ENCODE data around the gene NKX6-2.
"Not testable (repeated sequence)": the region's sequence is repeated elsewhere in the genome, so short reads cannot be mapped to it uniquely, and the experiment has no call there.

Gene NKX6-2

DNA sequence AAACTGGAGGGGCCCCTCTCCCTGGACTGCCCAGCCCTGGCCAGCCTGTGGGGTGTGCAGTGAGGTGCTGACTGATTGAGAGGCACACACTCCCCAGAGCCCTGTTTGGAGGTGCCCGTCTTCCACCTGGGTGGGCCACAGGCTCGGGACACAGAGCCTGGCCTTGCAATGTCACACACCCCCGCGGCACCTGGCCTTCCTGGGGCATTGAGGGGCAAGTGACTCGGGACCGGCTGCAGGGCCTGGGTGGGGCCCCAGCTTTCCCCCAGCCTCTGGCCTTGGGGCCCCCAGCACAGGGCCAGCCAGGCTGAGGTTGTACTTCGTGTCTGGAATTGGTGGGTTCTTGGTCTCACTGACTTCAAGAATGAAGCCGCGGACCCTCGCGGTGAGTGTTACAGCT is 13.9 kb upstream of the NKX6-2 start:
- ChIA-PET POLR2A (no interaction called here), CTCF (no interaction called here)
- no peak for DNase-seq (ENCODE audit: extremely low spot score)
- TF ChIP-seq LEF1 (IDR thresholded peaks at IDR 0.05; ENCODE audit: borderline replicate concordance) (no peak), BHLHE40 (IDR thresholded peaks at IDR 0.05; ENCODE audit: borderline replicate concordance) (no peak), FOXM1 (IDR thresholded peaks at IDR 0.05; ENCODE audit: borderline replicate concordance) (no peak), ZNF384 (IDR thresholded peaks at IDR 0.05) (no peak)
- TF ChIP-seq, protein P1, sequence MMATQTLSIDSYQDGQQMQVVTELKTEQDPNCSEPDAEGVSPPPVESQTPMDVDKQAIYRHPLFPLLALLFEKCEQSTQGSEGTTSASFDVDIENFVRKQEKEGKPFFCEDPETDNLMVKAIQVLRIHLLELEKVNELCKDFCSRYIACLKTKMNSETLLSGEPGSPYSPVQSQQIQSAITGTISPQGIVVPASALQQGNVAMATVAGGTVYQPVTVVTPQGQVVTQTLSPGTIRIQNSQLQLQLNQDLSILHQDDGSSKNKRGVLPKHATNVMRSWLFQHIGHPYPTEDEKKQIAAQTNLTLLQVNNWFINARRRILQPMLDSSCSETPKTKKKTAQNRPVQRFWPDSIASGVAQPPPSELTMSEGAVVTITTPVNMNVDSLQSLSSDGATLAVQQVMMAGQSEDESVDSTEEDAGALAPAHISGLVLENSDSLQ (IDR thresholded peaks at IDR 0.05): no peak

DNA sequence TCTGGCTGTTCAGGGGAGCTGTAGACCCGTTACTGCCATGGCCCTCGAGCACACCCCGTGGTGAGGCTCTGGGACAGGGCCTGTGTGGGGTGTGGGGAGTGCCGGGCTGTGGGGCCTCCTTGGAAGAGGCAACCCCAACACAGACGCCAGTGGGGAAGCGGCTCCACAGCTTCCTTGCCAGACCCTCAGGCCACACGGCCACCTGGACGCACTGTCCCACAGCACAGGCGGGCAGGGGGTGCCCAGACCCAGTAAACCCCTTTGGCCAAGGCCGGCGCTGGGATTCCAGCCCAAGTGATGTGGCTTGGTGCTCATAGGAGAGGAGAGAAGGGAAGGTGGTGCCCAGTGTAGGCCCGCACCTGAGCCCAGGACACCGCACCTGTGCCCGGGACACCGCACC is 12.9 kb upstream of the NKX6-2 start:
- ChIA-PET CTCF (no interaction called here), POLR2A (no interaction called here)
- DNase-seq (ENCODE audit: extremely low spot score): no peak
- TF ChIP-seq FOXK2 (IDR thresholded peaks at IDR 0.05) (no peak), CTBP1 (IDR thresholded peaks at IDR 0.05; ENCODE audit: borderline replicate concordance) (no peak), SUZ12 (IDR thresholded peaks at IDR 0.05) (no peak)

DNA sequence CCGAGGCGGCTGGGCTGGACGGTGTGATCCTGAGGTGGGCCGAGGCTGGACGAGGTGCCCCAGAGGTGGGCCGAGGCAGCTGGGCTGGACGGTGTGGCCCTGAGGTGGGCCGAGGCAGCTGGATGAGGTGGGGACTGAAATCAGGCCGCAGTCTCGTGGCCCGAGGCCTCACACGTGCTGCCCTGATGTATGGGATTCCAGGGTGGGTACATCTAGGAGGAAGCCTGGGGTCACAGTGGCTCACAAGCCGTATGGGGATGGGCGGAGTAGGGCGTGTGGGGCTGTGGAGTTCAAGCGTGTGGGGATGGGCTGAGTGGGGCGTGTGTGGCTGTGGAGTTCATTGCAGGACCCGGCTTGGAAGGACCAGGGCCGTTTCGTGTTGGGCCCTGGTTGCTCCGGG is 12.5 kb upstream of the NKX6-2 start:
- ChIA-PET POLR2A (no interaction called here), CTCF (no interaction called here)

DNA sequence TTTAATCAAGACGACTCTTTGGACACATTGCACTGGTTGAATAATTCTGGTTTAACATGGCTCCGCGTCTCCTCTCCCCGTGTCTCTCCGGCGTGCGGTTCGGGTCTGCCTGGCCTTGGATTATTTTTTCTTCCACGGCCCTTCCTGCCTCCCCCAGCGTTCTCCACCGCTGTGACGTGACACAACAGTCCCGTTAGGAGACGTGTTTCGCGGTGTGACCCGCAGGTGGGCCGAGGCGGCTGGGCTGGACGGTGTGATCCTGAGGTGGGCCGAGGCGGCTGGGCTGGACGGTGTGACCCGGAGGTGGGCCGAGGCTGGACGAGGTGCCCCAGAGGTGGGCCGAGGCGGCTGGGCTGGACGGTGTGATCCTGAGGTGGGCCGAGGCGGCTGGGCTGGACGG is 12.0 kb upstream of the NKX6-2 start:
- DNase-seq (ENCODE audit: extremely low spot score); POLR2A ChIA-PET: not testable (repeated sequence)
- CTCF ChIA-PET: interaction anchor here (1.2 kb wide), 1 partner anchor 144 kb away, joined by 3 read pairs; no protein-coding TSS in a partner anchor

More for the DNA sequence above, 12.5 kb upstream of the NKX6-2 start:
- TF ChIP-seq FOXM1 (IDR thresholded peaks at IDR 0.05; ENCODE audit: borderline replicate concordance) (no peak), ELF4 (IDR thresholded peaks at IDR 0.05) (no peak), HDGF (IDR thresholded peaks at IDR 0.05; ENCODE audit: borderline replicate concordance) (no peak), SUZ12 (IDR thresholded peaks at IDR 0.05) (no peak), TARDBP (IDR thresholded peaks at IDR 0.05) (no peak), FOXA1 (IDR thresholded peaks at IDR 0.05) (no peak), BHLHE40 (IDR thresholded peaks at IDR 0.05; ENCODE audit: borderline replicate concordance) (no peak), CTBP1 (IDR thresholded peaks at IDR 0.05; ENCODE audit: borderline replicate concordance) (no peak), SP1 (IDR thresholded peaks at IDR 0.05) (no peak), NFRKB (IDR thresholded peaks at IDR 0.05) (no peak), L3MBTL2 (conservative IDR thresholded peaks at IDR 0.05) (no peak), ARNT (IDR thresholded peaks at IDR 0.05) (no peak), LEF1 (IDR thresholded peaks at IDR 0.05; ENCODE audit: borderline replicate concordance) (no peak), ZNF384 (IDR thresholded peaks at IDR 0.05) (no peak), FOXK2 (IDR thresholded peaks at IDR 0.05) (no peak)
- TF ChIP-seq, protein P1 (IDR thresholded peaks at IDR 0.05): no peak
- no peak for DNase-seq (ENCODE audit: extremely low spot score)

DNA sequence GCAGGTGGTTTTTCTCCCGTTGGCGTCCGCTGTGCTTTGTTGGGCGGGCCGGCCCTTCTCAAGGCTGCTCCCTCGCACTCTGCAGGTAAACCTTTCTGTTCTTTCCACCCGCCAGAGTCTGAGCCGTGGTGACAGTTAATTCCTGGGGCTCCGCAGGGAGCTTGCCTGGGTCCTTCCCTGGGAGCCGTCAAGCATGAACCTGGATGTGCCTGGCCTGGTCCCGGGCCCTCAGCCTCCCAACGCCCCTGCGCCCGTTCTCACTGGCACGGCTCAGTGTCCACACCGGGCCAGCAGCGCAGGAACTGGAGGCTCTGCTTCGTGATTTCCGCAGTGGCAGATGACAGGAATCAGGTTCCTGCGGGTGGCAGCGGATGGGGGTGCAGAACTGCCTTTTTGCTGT is 10.9 kb upstream of the NKX6-2 start:
- POLR2A ChIA-PET: interaction anchor here (1.0 kb wide), 1 partner anchor 93 kb away, joined by 3 read pairs; no protein-coding TSS in a partner anchor

DNA sequence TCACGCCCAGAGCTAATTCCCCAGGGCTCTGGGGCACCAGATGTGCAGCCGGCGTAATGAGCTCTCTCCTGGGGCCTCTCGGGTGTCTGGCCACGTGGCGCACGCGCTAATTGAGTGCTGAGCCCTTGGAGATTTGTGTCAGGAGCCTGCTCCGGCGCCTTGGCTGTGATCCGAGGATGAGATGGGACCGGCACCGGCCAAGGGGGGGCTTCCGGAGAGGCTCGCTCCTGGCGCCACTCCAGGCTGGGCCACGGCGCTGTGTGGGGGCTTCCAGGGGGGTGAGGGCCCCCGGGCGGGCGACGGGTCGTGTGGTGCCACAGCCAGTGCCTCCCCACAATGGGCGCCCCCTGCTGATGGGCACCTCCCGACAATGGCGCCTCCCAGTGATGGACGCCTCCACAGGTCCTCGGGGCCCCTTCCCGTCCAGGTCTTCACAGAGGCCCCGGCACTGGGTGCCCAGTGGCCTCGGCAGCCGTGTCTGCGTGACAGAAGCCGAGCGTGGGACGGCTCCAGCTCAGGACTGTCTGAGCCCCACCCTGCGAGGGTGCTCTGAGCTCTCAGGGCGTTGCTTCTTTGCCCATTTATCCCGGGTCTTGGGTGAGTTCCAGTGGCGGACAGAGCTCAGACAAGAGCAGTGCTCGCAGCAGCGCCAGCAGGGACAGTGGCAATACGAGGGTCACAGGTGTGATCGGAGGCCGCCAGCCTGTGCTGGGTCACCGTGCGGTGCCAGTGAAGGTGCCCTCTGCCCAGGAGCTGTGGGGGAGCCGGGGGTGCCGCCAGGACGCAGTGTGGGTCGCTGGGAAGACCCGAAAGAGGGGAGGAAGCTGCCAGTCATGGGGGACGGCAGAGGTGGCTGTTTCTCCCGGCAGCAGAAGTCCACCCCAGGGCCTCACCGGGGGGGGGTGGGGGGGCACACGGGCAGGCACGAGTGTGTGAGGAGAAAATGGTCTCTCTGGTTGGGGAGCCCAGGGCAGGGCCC is 8.2 kb upstream of the NKX6-2 start:
- CTCF ChIA-PET: interaction anchor here (0.6 kb wide), 1 partner anchor 109 kb away, joined by 3 read pairs; no protein-coding TSS in a partner anchor
- POLR2A ChIA-PET: no interaction called here
- no peak for DNase-seq (ENCODE audit: extremely low spot score)
- no peak for TF ChIP-seq CTBP1 (IDR thresholded peaks at IDR 0.05; ENCODE audit: borderline replicate concordance)
- TF ChIP-seq L3MBTL2 (conservative IDR thresholded peaks at IDR 0.05): no peak
- TF ChIP-seq ZNF384 (IDR thresholded peaks at IDR 0.05): no peak
- TF ChIP-seq SP1 (IDR thresholded peaks at IDR 0.05): no peak
- TF ChIP-seq HDGF (IDR thresholded peaks at IDR 0.05; ENCODE audit: borderline replicate concordance): no peak
- TF ChIP-seq NFRKB (IDR thresholded peaks at IDR 0.05): no peak

More for the DNA sequence above, 10.9 kb upstream of the NKX6-2 start:
- CTCF ChIA-PET: interaction anchor here (1.2 kb wide), 1 partner anchor 143 kb away, joined by 3 read pairs; no protein-coding TSS in a partner anchor
- TF ChIP-seq SUZ12 (IDR thresholded peaks at IDR 0.05) (no peak), BHLHE40 (IDR thresholded peaks at IDR 0.05; ENCODE audit: borderline replicate concordance) (no peak), LEF1 (IDR thresholded peaks at IDR 0.05; ENCODE audit: borderline replicate concordance) (no peak), FOXM1 (IDR thresholded peaks at IDR 0.05; ENCODE audit: borderline replicate concordance) (no peak), TARDBP (IDR thresholded peaks at IDR 0.05) (no peak), FOXK2 (IDR thresholded peaks at IDR 0.05) (no peak), FOXA1 (IDR thresholded peaks at IDR 0.05) (no peak), CTBP1 (IDR thresholded peaks at IDR 0.05; ENCODE audit: borderline replicate concordance) (no peak), ZNF384 (IDR thresholded peaks at IDR 0.05) (no peak), SP1 (IDR thresholded peaks at IDR 0.05) (no peak), ARNT (IDR thresholded peaks at IDR 0.05) (no peak), NFRKB (IDR thresholded peaks at IDR 0.05) (no peak), HDGF (IDR thresholded peaks at IDR 0.05; ENCODE audit: borderline replicate concordance) (no peak), ELF4 (IDR thresholded peaks at IDR 0.05) (no peak), L3MBTL2 (conservative IDR thresholded peaks at IDR 0.05) (no peak)
- TF ChIP-seq, protein P1 (IDR thresholded peaks at IDR 0.05): no peak
- DNase-seq (ENCODE audit: extremely low spot score): no peak

Measured in HEK293T (cell line).